Measurements from ENCODE around the gene C1QB.
A peak's percentile ranks its signal among the peaks of the same experiment; 100 is the strongest.
"Not testable (repeated sequence)": the region's sequence is repeated elsewhere in the genome, so short reads cannot be mapped to it uniquely, and the experiment has no call there.

C1QB gene

DNA sequence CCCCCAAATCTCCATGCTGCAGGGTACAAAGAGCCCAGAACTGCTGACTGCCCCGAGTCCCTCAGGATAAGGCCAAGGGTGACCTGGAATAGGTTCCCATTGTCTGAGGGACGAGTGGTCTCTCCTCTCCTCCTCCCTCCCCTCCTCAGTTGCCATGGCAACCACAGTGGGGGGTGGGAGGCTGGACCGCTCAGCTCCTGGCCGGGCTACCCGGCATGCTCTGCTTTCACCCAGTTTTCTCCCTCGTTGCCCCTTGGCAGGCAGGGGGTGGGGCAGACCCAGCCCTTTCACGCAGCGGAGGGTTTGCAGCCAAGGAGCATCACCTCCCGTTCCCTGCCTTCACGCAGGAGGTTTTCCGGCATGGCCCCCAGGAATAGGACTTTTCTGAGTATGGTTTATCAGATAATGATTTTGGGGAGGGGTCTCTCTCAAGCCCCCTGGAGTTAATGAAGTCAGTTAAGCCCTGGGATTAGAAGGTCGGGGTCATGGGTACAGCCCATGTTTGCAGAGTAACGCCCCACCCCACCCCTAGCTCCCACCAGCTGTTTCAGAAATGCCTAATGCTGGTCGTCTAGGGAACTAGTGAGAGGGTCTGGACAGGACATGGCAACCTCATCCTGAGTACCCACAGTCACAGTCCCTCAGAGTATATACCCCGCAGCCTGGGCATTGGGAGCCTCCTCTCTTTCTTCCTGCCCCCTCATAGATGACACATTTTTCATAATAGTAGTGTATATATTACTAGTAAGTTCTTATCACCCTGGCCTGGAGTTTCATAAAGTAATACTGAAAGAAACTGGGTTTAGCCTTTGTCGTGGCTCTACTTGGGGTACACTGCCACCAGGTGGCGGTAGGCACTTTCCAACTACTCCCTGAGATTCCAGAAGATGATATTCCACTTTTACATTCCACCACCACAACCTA, 20.7 kb downstream of the C1QB start:
- no peaks in the 10 kb centered on the region for H3K4me1 ChIP-seq (ENCODE audit: insufficient read depth, low read length, poor library complexity, severe bottlenecking)
- H3K36me3 ChIP-seq (ENCODE audit: insufficient read depth, low read length) = no peaks in the 10 kb centered on the region
- H3F3A ChIP-seq (ENCODE audit: low read depth) = no peaks in the 10 kb centered on the region
- no peak overlapping the region for H2AFZ ChIP-seq (ENCODE audit: low read length)
- H3K9me3 ChIP-seq (ENCODE audit: insufficient read depth, low read depth, low read length) = no peaks in the 10 kb centered on the region
- no peaks in the 10 kb centered on the region for H3K9me2 ChIP-seq (replicated peaks; ENCODE audit: low read depth, low read length)
- no peaks in the 10 kb centered on the region for H3K79me2 ChIP-seq (ENCODE audit: insufficient read depth, low read length)
- no peaks in the 10 kb centered on the region for H4K20me1 ChIP-seq (ENCODE audit: insufficient read depth, low read length, poor library complexity, severe bottlenecking)
- H3K4me2 ChIP-seq (ENCODE audit: low read depth, low read length, poor library complexity, severe bottlenecking) = no peak overlapping the region
- H3K27me3 ChIP-seq (ENCODE audit: insufficient read depth, low read length, poor library complexity, severe bottlenecking) = no peaks in the 10 kb centered on the region
- H3K9ac ChIP-seq (ENCODE audit: low read depth, low read length, poor library complexity, severe bottlenecking) = no peak overlapping the region
- TF ChIP-seq EZH2phosphoT487 (IDR thresholded peaks at IDR 0.05; ENCODE audit: borderline replicate concordance) = no peak
- TF ChIP-seq, protein P1, sequence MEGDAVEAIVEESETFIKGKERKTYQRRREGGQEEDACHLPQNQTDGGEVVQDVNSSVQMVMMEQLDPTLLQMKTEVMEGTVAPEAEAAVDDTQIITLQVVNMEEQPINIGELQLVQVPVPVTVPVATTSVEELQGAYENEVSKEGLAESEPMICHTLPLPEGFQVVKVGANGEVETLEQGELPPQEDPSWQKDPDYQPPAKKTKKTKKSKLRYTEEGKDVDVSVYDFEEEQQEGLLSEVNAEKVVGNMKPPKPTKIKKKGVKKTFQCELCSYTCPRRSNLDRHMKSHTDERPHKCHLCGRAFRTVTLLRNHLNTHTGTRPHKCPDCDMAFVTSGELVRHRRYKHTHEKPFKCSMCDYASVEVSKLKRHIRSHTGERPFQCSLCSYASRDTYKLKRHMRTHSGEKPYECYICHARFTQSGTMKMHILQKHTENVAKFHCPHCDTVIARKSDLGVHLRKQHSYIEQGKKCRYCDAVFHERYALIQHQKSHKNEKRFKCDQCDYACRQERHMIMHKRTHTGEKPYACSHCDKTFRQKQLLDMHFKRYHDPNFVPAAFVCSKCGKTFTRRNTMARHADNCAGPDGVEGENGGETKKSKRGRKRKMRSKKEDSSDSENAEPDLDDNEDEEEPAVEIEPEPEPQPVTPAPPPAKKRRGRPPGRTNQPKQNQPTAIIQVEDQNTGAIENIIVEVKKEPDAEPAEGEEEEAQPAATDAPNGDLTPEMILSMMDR (conservative IDR thresholded peaks at IDR 0.05; ENCODE audit: low read length) = peak; percentile 89
- no peak overlapping the region for H3K4me3 ChIP-seq (ENCODE audit: low read length, poor library complexity, severe bottlenecking)

DNA sequence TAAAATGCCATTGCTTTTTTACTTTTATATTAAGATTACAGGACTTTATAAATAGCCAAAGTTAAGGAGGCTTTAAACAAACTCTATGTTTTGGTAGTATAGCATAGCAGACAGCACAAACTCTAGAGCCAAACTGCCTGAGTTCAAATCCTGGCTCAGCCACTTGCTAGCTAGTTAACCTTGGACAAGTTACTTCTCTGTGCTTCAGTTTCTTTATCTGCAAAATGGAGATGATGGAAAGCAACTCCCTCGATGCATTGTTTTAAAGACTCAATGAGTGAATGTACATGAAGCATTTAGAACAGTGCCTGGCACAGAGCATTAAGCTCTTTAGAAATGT, 21.3 kb downstream of the C1QB start:
- no peak overlapping the region for H2AFZ ChIP-seq (ENCODE audit: low read length)
- H3K9me3 ChIP-seq (ENCODE audit: insufficient read depth, low read depth, low read length) = no peaks in the 10 kb centered on the region
- H3K79me2 ChIP-seq (ENCODE audit: insufficient read depth, low read length) = no peaks in the 10 kb centered on the region
- H3K9me2 ChIP-seq (replicated peaks; ENCODE audit: low read depth, low read length) = no peaks in the 10 kb centered on the region
- H3K27me3 ChIP-seq (ENCODE audit: insufficient read depth, low read length, poor library complexity, severe bottlenecking) = no peaks in the 10 kb centered on the region
- H3K4me1 ChIP-seq (ENCODE audit: insufficient read depth, low read length, poor library complexity, severe bottlenecking) = no peaks in the 10 kb centered on the region
- no peak overlapping the region for H3K4me3 ChIP-seq (ENCODE audit: low read length, poor library complexity, severe bottlenecking)
- no peaks in the 10 kb centered on the region for H3F3A ChIP-seq (ENCODE audit: low read depth)
- no peaks in the 10 kb centered on the region for H3K36me3 ChIP-seq (ENCODE audit: insufficient read depth, low read length)
- H3K4me2 ChIP-seq (ENCODE audit: low read depth, low read length, poor library complexity, severe bottlenecking) = no peak overlapping the region
- TF ChIP-seq, protein P1 (conservative IDR thresholded peaks at IDR 0.05; ENCODE audit: low read length) = no peak
- TF ChIP-seq EZH2phosphoT487 (IDR thresholded peaks at IDR 0.05; ENCODE audit: borderline replicate concordance) = no peak
- no peaks in the 10 kb centered on the region for H4K20me1 ChIP-seq (ENCODE audit: insufficient read depth, low read length, poor library complexity, severe bottlenecking)
- H3K9ac ChIP-seq (ENCODE audit: low read depth, low read length, poor library complexity, severe bottlenecking) = no peak overlapping the region

DNA sequence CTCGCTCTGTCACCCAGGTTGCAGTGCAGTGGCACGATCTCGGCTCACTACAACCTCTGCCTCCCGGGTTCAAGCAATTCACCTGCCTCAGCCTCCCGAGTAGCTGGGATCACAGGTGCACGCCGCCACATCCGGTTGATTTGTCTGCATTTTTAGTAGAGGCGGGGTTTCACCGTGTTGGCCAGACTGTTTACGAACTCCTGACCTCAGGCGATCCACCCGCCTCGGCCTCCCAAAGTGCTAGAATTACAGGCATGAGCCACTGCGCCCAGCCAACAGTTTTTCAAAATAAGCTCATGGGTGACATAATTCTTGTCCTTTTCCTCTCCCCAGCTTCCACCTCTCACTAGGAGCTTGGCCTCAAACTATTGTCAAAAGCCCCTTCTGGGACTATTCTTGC, 23.1 kb downstream of the C1QB start:
- H3K9me3 ChIP-seq (ENCODE audit: insufficient read depth, low read depth, low read length); H3K36me3 ChIP-seq (ENCODE audit: insufficient read depth, low read length); H4K20me1 ChIP-seq (ENCODE audit: insufficient read depth, low read length, poor library complexity, severe bottlenecking); H2AFZ ChIP-seq (ENCODE audit: low read length); H3K9me2 ChIP-seq (replicated peaks; ENCODE audit: low read depth, low read length); H3K4me2 ChIP-seq (ENCODE audit: low read depth, low read length, poor library complexity, severe bottlenecking); H3K9ac ChIP-seq (ENCODE audit: low read depth, low read length, poor library complexity, severe bottlenecking); H3F3A ChIP-seq (ENCODE audit: low read depth); H3K4me3 ChIP-seq (ENCODE audit: low read length, poor library complexity, severe bottlenecking); H3K79me2 ChIP-seq (ENCODE audit: insufficient read depth, low read length); H3K4me1 ChIP-seq (ENCODE audit: insufficient read depth, low read length, poor library complexity, severe bottlenecking); H3K27me3 ChIP-seq (ENCODE audit: insufficient read depth, low read length, poor library complexity, severe bottlenecking): not testable (repeated sequence)
